Activated naive CD4-positive, alpha-beta T cell treated with Interleukin-2 at 50 U/mL for 16 hours (primary cell): ENCODE results near the gene YDJC.
A peak's percentile ranks its signal among the peaks of the same experiment; 100 is the strongest.
"Not testable (repeated sequence)": the region's sequence is repeated elsewhere in the genome, so short reads cannot be mapped to it uniquely, and the experiment has no call there.

Experiments
- DNase-seq: peaks from one replicate; pipeline ENCODE4 v3.0.0-alpha.2; 2020

The YDJC gene, protein sequence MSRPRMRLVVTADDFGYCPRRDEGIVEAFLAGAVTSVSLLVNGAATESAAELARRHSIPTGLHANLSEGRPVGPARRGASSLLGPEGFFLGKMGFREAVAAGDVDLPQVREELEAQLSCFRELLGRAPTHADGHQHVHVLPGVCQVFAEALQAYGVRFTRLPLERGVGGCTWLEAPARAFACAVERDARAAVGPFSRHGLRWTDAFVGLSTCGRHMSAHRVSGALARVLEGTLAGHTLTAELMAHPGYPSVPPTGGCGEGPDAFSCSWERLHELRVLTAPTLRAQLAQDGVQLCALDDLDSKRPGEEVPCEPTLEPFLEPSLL

DNA sequence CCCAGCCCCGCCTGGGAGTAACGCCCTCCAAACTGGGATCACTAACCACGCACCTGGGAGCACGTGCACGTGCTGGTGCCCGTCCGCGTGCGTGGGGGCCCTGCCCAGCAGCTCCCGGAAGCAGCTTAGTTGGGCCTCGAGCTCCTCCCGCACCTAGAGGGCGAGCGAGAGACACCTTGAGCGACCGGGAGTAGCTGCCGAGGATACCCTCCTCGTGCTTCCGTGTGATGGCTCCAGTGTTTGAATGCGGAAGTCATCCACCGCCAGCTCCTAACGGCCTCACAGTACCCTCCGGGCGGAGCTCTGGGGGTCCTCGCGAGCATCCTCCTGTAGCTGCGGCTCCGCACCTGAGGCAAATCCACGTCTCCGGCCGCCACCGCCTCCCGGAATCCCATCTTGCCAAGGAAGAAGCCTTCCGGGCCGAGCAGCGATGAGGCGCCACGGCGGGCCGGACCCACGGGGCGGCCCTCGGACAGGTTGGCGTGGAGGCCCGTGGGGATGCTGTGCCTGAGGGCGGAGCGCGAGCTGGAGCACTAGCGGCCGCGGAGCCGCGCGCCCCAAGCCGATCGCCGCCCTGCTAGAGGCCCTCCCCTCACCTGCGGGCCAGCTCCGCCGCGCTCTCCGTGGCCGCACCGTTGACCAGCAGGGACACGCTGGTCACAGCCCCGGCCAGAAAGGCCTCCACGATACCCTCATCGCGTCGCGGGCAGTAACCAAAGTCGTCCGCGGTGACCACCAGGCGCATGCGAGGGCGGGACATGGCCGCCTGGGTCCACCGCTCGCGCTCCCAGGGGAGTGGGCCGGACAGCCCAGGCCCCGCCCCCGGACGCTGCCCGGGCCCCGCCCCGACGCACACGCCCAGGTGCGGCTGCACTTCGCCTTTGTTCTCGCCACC, at the start of gene YDJC:
TSS of gene YDJC (minus strand) at position 768 of the 895 bp plus-strand sequence. CDS start at position 760, 8 bp downstream.
- peak; percentile 96 for DNase-seq

DNA sequence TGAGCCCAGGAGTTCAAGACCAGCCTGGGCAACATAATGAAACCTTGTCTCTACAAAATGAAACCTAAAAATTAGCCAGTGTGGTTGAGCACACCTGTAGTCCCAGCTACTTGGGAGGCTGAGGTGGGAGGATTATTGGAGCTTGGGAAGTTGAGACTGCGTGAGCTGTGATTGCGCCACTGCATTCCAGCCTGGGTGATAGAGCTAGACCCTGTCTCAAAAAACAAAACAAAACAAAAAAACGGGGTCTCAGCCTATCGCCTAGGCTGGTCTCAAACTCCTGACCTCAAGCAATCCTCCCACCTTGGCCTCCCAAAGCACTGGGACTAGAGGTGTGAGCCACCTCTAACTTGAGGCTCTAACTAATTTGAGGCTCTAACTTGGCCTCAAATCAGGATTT, 49.6 kb upstream of the YDJC start:
- no peak for DNase-seq

DNA sequence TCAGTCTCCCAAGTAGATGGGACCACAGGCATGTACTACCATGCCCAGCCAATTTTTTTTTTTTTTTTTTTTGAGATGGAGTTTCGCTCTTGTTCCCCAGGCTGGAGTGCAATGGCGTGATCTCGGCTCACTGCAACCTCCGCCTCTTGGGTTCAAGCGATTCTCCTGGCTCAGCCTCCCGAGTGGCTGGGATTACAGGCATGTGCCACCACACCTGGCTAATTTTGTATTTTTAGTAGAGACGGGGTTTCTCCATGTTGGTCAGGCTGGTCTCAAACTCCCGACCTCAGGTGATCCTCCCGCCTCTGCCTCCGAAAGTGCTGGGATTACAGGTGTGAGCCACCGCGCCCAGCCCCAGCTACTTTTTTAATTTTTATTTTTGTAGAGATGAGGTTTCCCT, 49.0 kb upstream of the YDJC start:
- DNase-seq: not testable (repeated sequence)

DNA sequence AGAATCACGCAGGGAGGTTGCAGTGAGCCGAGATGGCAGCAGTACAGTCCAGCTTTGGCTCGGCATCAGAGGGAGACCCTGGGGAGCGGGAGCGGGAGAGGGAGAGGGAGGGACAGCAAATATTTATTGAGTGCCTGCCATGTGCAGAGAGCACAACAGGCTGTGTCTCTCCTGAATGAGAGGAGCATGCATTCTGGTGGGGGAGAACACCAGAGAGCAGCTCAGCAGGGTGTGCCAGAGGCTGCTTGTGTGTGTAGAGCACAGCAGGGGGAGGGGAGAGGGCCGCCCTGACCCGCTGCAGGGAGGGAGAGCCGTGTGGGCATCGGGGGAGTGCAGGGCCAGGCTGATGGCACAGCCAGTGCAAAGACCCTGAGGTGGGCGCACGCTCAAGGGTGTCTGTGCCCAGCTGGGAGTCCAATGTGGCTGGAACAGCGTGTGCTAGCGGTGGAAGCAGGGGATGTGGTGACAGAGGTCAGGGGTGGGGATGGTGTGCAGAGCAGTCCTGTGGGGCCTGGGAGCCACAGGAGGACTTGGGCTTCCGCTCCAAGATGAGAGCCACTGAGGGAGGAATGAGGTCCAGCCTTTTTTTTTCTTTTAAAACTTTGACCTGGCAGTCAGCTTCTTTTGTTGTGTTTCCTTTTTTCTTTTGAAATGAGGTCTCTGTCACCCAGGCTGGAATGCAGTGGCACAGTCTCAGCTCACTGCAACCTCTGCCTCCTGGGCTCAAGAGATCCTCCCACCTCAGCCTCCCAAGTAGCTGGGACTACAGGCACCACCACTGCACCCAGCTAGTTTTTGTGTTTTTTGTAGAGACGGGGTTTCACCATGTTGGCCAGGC, 48.0 kb upstream of the YDJC start:
- DNase-seq: no peak

DNA sequence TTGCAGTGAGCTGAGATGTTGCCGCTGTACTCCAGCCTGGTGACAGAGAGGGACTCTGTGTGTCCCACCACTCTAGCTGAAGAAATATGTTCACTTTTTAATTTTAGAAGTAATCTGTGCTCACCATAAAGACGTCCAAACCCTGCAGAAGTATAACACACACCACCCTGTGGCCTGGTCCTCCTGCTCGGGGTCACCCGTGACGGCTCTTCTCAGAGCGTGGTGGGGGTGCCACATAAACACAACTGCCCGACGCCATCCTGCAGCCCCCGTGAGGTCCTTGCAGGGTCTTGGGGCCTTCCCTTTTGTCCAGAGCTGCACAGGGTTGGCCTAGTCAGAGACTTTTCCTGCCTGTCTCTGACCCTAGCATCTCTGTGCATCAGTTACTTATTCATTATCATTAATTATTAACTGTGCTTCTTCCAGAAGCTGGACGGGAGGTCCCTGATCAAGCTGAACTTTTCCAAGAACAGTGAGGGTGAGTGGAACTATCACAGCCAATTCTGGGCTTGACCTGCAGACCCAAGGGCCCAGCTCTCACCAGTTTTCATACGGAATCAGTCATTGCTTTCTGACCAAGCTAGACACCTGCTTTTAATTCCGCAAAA, 44.9 kb upstream of the YDJC start:
- no peak for DNase-seq

DNA sequence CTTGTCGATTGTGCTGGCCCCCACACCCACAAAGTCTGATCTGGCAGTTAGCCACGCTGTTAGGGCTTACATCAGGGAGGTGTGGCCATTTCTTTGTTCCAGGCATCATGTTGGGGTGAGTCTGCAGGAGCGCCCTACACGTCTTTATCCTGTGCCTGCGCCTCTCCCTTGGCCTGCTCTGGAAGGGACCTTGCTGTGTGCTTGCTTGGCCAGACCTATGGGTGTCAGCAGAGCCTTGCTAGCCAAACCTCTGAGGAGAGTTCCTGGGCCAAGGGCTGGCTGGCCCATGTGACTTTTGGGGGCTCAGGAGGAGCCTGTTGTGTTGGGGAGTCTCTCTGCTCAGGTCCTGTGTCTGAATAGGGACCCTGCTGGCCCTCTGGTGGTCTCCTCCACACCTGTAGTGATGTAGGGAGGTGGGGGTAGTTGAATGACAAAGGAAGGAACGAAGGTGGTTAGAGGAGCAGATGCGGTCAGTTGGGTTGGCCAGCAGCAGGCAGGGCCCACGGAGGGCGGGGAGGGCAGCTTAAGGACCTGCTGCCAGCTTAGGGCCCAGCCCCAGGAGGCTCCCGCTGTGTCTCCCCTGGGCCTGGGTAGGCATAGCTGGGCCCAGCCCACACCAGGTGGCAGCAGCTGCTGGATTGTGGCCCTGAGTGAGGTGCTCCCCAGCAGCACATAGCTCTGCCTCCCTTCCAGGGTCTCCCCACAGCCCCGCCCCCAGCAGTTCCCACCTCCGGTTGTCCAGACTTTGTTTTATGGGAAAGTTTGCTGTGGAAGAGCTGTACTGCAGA, 43.9 kb upstream of the YDJC start:
- DNase-seq: no peak

DNA sequence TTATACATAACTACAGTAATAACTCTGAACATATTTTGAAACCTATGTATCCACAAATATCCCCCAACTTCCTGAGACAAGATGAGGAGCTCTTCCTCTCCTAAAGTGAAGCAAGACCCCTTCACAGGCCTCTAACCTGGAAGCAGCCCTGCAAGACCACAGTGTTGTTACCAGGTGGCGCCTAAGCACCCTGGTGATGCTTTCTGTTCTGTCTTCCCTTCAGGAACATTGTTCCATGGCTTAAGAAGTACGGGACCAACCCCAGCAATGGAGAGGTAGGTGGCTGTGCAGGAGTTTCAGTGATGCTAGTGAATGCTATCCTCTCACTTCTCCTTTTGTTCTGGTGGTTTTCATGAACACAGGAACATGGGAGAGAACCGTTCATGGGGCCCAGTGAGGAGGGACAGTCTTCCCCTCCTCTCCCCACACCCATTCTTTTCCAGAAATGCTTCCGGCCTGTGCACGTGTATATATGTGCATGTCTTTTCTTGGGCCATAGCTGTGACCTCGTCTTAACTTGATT, 42.3 kb upstream of the YDJC start:
- DNase-seq: no peak

DNA sequence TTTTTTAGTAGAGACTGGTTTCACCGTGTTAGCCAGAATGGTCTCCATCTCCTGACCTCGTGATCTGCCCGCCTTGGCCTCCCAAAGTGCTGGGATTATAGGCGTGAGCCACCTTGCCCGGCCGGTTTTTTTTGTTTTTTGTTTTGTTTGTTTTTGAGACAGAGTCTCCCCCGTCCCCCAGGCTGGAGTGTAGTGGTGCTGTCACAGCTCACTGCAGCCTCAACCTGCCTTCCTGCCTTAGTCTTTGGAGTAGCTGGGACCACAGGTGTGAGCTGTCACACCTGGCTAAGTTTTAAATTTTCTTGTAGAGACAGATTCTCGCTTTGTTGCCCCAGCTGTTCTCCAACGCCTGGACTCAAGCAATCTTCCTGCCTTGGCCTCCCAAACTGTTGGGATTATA, 39.2 kb upstream of the YDJC start:
- DNase-seq: no peak

DNA sequence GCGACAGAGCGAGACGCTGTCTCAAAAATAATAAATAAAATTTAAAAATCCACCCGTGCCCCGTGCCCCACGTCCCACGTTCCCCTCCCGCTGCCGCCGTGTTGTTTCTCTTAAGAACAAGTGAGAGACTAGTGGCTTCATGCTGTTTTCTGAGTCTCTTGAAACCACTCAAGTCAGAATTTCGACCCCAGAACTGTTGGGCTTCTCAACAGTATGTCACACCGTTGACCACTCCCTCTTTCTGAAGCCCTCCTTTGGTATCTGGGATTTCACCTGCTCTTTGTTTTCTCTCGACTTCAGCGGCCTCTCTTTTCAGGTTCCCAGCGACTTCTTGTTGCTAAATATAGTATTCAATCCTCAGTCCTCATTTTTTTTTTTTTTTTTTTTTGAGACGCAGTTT, 37.0 kb upstream of the YDJC start:
- DNase-seq: no peak

DNA sequence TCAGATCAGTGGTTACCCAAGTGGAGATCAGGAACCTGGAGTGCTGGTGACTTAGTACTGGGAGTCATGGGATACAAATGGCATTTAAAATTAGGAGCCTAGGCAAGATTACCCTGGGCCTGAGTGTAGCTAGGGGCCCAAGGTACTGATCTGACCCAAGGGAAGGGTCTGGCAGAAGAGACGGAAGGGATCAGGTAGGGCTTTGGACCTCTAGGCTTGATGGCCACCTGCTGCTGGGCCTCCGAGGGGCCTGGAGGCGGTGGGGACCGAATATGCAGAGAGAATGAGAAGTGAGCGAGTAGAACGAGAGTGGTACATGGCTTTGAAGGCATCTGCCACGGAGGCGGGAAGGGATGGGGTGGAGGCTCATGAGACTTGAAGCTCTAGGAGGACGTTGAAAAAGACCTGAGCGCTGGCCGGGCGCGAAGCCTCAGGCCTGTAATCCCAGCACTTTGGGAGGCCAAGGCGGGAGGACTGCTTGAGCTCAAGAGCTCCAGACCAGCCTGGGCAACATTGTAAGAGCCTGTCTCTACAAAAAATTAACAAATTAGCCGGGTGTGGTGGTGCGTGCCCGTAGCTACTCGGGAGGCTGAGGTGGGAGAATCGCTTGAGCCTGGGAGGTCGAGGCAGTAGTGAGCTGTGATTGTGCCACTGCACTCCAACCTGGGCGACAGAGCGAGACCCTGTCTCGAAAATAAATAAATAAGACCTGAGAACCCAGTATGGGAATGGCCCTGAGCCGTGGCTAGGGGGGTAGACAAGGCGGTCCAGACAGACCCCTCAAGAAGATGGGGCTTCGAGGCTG, 35.4 kb upstream of the YDJC start:
- DNase-seq: no peak

DNA sequence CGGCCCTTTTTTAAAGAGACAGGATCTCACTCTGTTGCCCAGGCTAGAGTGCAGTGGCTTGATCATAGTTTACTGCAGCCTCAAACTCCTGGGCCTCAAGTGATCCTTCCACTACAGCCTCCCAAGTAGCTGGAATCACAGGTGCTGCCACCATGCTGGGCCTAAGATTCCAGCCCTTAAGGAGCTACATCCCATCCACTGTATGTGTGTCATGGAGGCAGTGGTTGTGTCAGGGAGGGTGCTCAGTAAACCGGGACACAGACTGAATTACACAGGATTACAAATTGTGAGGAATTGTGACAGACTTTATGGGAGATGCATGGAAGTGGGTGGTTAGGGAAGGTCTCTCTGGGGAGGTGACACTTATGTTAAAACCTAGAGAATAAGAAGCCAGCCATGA, 33.9 kb upstream of the YDJC start:
- DNase-seq: no peak

DNA sequence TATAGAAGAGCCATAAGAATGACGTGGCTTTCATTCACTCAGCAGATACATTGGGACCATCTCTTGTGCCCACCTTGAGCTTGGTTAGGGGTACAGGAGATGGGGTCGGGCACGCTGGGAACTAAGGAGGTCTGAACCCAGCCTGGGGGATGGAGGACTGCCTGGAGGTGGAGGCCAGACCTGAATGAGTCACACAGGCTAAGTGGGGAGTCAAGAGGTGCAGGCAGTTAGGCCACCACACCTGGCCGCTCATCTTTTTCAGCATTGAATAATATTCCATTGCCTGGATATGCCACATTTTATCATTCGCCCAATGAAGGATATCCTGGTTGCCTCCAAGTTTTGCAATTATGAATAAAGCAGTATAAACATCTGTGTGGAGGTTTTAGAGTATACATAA, 32.2 kb upstream of the YDJC start:
- DNase-seq: no peak

DNA sequence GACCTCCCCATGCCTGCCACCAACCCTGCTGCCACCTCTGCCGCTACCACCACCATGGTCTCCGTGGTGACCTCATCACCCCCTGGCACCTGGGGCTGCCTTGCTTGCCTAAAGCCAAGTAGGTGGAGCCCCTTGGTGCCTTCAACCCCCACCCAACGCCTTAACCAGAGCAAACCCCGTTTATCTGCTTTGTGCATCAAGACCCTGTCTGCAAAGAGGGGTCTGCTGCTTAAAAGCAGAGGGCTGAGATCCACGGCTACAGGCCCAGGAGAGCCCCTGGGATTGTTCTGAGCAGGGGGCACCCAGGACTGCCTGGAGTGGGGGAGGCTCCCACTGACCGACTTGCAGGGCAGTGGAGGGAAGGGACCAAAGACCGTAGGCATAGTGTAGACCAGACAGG, 31.1 kb upstream of the YDJC start:
- DNase-seq: no peak

DNA sequence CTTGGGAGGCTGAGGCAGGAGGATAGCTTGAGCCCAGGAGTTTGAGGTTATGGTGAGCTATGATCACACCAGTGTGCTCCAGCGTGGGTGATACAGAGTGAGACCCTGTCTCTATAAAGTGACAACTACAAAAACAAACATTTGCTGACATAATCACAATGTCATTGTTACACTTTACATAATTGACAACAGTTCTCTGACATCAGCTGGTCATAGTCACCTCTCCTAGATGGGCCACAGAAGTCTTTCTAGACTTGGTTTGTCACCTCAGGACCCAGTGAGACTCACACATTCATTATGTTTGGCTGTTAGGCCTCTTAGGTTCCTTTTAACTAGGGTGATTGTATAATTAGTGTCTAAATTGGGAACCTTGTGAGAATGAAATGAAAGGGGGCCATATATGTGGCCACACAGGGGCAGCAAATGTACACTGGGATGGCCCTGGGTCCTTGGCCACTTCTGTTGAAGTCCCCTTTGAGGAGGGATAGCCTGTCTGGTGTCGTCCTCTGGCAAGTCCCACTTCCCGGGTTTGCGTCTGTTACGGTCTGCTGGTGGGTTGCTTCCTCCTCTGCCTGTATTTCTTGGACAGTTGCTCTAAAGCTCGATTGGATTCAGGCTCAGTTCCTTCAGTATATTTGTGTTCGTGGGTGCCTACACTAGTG, 30.2 kb upstream of the YDJC start:
- no peak for DNase-seq

DNA sequence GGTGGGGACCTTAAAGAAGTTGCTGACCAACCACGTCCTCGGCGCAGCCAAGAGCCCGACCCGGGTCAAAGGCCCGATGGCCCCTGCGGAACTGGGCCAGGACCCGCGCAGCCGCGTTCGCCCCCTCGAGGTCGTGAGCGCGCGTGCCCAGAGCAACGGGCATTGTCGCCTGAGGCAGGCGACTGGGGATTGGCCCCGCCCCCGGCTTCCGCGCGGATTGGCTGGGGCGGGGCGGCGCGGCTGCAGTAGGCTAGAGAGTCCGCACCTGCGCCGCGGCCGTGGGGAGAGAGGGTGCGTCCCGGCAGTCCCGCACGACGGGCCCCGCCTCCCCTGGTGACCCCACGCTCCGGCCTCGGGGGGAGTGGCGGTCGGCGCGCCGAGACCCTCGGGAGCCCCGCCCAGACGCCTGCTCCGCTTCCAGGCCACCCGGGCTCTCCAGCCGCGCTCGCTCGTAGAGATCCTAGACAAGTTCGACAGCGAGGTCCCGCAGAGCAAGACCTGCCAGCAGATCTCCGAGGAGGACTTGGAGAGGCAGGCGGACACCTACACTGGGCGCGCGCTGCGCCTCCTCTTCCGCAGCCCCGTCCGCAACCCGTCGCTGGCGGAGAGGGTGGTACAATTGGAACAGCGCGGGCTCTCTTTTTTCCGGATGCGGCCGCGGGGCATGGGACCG, 27.7 kb upstream of the YDJC start:
- peak; percentile 81 for DNase-seq

DNA sequence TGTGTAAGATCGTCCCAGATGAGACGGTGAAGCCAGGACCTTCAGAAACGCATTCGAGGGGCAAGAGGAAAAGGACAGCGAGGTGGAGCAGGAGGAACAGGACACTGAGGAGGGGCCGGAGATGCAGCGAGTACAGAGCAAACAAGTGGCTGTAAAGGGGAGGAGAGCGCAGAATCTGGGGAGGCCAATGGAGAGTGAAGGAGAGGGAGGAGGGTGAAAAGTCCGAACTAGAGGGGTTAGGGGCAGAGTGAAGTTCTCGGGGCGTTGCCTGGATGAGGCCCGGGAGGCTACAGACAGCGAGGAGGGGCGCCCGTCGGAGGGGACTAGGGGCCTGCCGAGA, 27.2 kb upstream of the YDJC start:
- DNase-seq: no peak

DNA sequence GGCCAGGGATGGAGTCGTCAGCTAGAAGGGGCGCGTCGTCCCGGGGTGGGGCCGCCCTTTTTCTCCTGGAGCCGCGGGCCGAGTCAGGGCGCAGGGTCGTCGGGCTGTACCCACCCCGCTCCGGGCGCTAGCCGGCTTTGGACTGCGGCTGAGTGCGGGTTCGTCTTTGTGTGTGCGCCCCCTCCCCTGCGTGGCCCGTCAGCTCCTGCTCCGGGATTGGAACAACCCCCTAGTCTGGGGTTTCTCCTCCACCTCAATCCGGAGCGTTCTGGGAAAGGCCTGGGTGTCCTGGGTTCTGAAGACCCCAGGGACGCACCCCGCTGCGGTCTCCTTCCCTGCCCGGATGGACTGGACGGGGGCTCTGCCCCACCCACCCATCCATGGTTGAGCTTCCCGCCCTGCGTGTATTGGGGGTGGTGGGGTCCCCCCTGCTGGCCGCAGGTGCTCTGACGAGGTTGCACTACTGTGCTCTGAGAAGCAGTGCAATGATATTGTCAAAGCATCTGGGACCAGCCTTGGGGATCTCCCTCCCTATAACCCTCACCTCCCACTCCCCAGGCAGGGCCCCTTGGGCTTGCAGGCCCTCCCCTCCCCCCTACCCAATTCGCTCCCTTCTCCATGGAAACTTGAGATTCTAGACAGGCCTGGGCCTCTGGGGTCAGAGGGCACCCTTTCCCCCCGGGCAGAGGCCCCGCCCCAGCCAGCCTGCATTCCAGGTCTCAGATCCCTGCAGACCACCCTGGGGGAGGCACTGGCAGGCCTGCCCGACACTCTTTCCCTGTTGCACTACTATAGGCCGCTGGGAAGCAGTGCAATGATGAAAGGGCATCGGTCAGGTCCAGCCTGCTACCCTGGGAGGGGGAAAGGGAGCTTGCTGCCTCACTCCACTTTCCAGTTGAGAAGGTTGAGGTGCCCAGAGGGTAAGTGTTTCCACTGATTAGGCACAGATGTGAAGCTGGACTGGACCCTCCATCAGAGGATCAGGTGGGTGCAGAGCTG, 23.0 kb upstream of the YDJC start:
- no peak for DNase-seq

DNA sequence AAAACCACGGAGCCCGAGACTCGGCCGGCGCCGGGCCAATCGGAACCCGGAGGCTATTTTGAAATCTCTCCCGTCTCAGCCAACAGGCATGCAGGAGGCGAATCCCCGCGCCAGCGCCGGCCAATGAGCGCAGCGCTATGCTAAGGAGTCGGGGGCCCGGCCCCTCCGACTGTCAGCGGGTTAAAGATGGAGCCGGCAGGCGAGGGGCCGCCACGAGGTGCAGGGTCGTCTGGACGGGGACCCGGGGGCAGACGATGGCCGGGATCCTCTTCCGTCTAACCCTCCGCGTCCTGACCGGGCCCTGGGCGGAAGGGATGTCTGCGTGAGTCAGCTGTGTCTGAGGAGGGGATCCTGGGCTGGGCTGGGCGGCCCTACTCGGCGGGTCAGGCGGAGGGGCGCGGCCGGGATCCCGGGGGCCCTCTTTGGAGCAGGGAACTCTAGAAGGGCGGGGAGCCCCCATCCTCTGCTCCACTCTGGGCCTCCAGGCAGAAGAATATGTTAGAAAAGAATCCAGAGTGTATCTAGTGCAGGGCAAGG, 22.3 kb upstream of the YDJC start:
- peak; percentile 85 for DNase-seq
